ENCODE data around the gene KIAA0825. TPM values are rescaled to one million over a fixed set of nuclear protein-coding genes. Genes with fewer than 3 reads are reported as not detected.

The KIAA0825 gene
- polyA plus RNA-seq, 1 donor from 2014 or later, result 5.1 TPM

GRCh38 chr5:94481059-94481458 lies 137.3 kb downstream of the KIAA0825 start:
- no peak overlapping the region for H3K4me3 ChIP-seq (ENCODE audit: low read length)
- H3K4me2 ChIP-seq (ENCODE audit: low read length), result no peak overlapping the region
- no peak overlapping the region for H3K9ac ChIP-seq (ENCODE audit: low read length)
- H3K79me2 ChIP-seq (replicated peaks; ENCODE audit: insufficient read depth, low read length), result no peaks in the 10 kb centered on the region
- no peak overlapping the region for H3K27ac ChIP-seq (ENCODE audit: low read length)
- H2AFZ ChIP-seq (ENCODE audit: low read depth, low read length), result no peak overlapping the region
- H3K9me3 ChIP-seq (ENCODE audit: low read length), result no peaks in the 10 kb centered on the region
- H3F3A ChIP-seq (ENCODE audit: insufficient read depth, low read length, poor library complexity, severe bottlenecking), result no peaks in the 10 kb centered on the region
- H3K9me2 ChIP-seq (ENCODE audit: insufficient read depth, low read length), result no peaks in the 10 kb centered on the region
- TF ChIP-seq, protein P1, sequence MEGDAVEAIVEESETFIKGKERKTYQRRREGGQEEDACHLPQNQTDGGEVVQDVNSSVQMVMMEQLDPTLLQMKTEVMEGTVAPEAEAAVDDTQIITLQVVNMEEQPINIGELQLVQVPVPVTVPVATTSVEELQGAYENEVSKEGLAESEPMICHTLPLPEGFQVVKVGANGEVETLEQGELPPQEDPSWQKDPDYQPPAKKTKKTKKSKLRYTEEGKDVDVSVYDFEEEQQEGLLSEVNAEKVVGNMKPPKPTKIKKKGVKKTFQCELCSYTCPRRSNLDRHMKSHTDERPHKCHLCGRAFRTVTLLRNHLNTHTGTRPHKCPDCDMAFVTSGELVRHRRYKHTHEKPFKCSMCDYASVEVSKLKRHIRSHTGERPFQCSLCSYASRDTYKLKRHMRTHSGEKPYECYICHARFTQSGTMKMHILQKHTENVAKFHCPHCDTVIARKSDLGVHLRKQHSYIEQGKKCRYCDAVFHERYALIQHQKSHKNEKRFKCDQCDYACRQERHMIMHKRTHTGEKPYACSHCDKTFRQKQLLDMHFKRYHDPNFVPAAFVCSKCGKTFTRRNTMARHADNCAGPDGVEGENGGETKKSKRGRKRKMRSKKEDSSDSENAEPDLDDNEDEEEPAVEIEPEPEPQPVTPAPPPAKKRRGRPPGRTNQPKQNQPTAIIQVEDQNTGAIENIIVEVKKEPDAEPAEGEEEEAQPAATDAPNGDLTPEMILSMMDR (IDR thresholded peaks at IDR 0.05; ENCODE audit: poor library complexity, severe bottlenecking), result no peak
- TF ChIP-seq EP300 (conservative IDR thresholded peaks at IDR 0.05; ENCODE audit: poor library complexity, severe bottlenecking), result no peak
- H3K27me3 ChIP-seq (ENCODE audit: insufficient read depth, low read depth, low read length), result no peaks in the 10 kb centered on the region
- H4K20me1 ChIP-seq (ENCODE audit: insufficient read depth), result no peaks in the 10 kb centered on the region
- no peaks in the 10 kb centered on the region for H3K36me3 ChIP-seq (ENCODE audit: insufficient read depth, low read length)

DNA sequence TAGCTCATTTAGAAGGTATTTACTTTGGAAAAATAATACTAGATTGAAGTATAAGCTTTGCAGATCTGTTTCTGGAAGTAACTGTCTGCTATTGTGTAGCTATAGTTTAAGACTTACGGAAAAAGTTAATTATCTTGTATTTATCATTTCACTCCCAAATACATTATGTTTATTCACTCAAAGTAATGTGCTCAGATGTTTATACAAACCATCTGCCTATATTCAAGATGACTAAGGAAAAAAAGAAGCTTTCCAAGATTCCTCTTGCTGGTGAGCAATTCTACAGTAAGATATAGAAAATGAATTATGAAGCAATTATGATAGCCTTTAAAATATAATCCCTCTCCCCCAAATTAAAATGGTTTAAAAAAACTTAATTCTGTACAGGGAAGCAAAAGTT lies 137.9 kb downstream of the KIAA0825 start:
- Histone ChIP-seq H3K9me2 (ENCODE audit: insufficient read depth, low read length) (no peaks in the 10 kb centered on the region), H3K36me3 (ENCODE audit: insufficient read depth, low read length) (no peaks in the 10 kb centered on the region), H3K9ac (ENCODE audit: low read length) (no peak overlapping the region), H3K27ac (ENCODE audit: low read length) (no peak overlapping the region), H3K4me3 (ENCODE audit: low read length) (no peak overlapping the region), H3K9me3 (ENCODE audit: low read length) (no peaks in the 10 kb centered on the region), H3K27me3 (ENCODE audit: insufficient read depth, low read depth, low read length) (no peaks in the 10 kb centered on the region), H2AFZ (ENCODE audit: low read depth, low read length) (no peak overlapping the region), H4K20me1 (ENCODE audit: insufficient read depth) (no peaks in the 10 kb centered on the region), H3K79me2 (replicated peaks; ENCODE audit: insufficient read depth, low read length) (no peaks in the 10 kb centered on the region), H3F3A (ENCODE audit: insufficient read depth, low read length, poor library complexity, severe bottlenecking) (no peaks in the 10 kb centered on the region), H3K4me2 (ENCODE audit: low read length) (no peak overlapping the region)
- TF ChIP-seq MXI1 (conservative IDR thresholded peaks at IDR 0.05; ENCODE audit: poor library complexity, severe bottlenecking) (no peak), SMC3 (conservative IDR thresholded peaks at IDR 0.05; ENCODE audit: poor library complexity) (no peak), POLR2AphosphoS5 (IDR thresholded peaks at IDR 0.05) (no peak), EZH2 (IDR thresholded peaks at IDR 0.05; ENCODE audit: borderline replicate concordance, insufficient read depth, low read length, poor library complexity, severe bottlenecking) (no peak), EP300 (conservative IDR thresholded peaks at IDR 0.05; ENCODE audit: poor library complexity, severe bottlenecking) (no peak), REST (IDR thresholded peaks at IDR 0.05; ENCODE audit: borderline replicate concordance) (no peak), TAF1 (IDR thresholded peaks at IDR 0.05; ENCODE audit: low read depth) (no peak), RAD21 (conservative IDR thresholded peaks at IDR 0.05) (no peak)
- TF ChIP-seq, protein P1 (IDR thresholded peaks at IDR 0.05; ENCODE audit: poor library complexity, severe bottlenecking), result no peak
